Loucy (cell line): ENCODE results near the gene HGS.
A peak's percentile ranks its signal among the peaks of the same experiment; 100 is the strongest.

Source experiments
- H2AFZ ChIP-seq: fragments of 200-600 bp; sonication (generic); 2 replicates; pipeline ENCODE4 v1.6.0; 2016; ENCODE audit warnings: antibody characterized with exemption, mild to moderate bottlenecking, low read length, moderate library complexity
- H3F3A ChIP-seq: fragments of 200-600 bp; 2 replicates; pipeline ENCODE4 v1.6.0; 2016; ENCODE audit warnings: antibody characterized with exemption, low read depth, mild to moderate bottlenecking
- H3K27me3 ChIP-seq: fragments of 200-600 bp; sonication (generic); 2 replicates; pipeline ENCODE4 v1.6.1; 2014; ENCODE audit warnings: low read length, mild to moderate bottlenecking; ENCODE audit not compliant: insufficient read depth, poor library complexity, severe bottlenecking
- H3K36me3 ChIP-seq: fragments of 200-600 bp; sonication (generic); 2 replicates; pipeline ENCODE4 v1.6.1; 2016; ENCODE audit warnings: low read length; ENCODE audit not compliant: insufficient read depth
- H3K4me1 ChIP-seq: fragments of 200-600 bp; sonication (generic); 2 replicates; pipeline ENCODE4 v1.5.1; 2014; ENCODE audit warnings: low read length, mild to moderate bottlenecking; ENCODE audit not compliant: insufficient read depth, poor library complexity, severe bottlenecking
- H3K4me2 ChIP-seq: fragments of 200-600 bp; sonication (generic); 2 replicates; pipeline ENCODE4 v1.6.0; 2014; ENCODE audit warnings: antibody characterized with exemption, low read length, low read depth, mild to moderate bottlenecking; ENCODE audit not compliant: poor library complexity, severe bottlenecking
- H3K4me3 ChIP-seq: fragments of 200-600 bp; sonication (generic); 2 replicates; pipeline ENCODE4 v1.5.1; 2014; ENCODE audit warnings: low read length, mild to moderate bottlenecking, mixed read lengths; ENCODE audit not compliant: poor library complexity, severe bottlenecking
- H3K79me2 ChIP-seq: fragments of 200-600 bp; sonication (generic); 2 replicates; pipeline ENCODE4 v1.6.1; 2014; ENCODE audit warnings: low read length; ENCODE audit not compliant: insufficient read depth
- H3K9ac ChIP-seq: fragments of 200-600 bp; sonication (generic); 2 replicates; pipeline ENCODE4 v1.6.0; 2014; ENCODE audit warnings: mild to moderate bottlenecking, low read depth, low read length, moderate library complexity; ENCODE audit not compliant: poor library complexity, severe bottlenecking
- H3K9me2 ChIP-seq: fragments of 200-600 bp; sonication (generic); replicated peaks from 2 replicates; pipeline ENCODE4 v1.6.1; 2016; ENCODE audit warnings: low read depth, low read length, mixed read lengths
- H3K9me3 ChIP-seq: fragments of 200-600 bp; sonication (generic); 2 replicates; pipeline ENCODE4 v1.6.1; 2014; ENCODE audit warnings: mild to moderate bottlenecking, antibody characterized with exemption, low read length, low read depth; ENCODE audit not compliant: insufficient read depth
- H4K20me1 ChIP-seq: fragments of 200-600 bp; sonication (generic); 2 replicates; pipeline ENCODE4 v1.6.0; 2014; ENCODE audit warnings: antibody characterized with exemption, low read length, mild to moderate bottlenecking; ENCODE audit not compliant: insufficient read depth, poor library complexity, severe bottlenecking
- EZH2phosphoT487 ChIP-seq: fragments of 200-600 bp; IDR thresholded peaks from 2 replicates; pipeline ENCODE4 v1.6.1; 2018; ENCODE audit warnings: antibody characterized with exemption, mild to moderate bottlenecking, moderate library complexity, borderline replicate concordance
- TF ChIP-seq, protein P1 (sequence below): fragments of 200-600 bp; sonication (generic); conservative IDR thresholded peaks from 2 replicates; pipeline ENCODE4 v1.5.1; 2014; ENCODE audit warnings: mild to moderate bottlenecking, antibody characterized with exemption, low read length

Gene HGS

DNA sequence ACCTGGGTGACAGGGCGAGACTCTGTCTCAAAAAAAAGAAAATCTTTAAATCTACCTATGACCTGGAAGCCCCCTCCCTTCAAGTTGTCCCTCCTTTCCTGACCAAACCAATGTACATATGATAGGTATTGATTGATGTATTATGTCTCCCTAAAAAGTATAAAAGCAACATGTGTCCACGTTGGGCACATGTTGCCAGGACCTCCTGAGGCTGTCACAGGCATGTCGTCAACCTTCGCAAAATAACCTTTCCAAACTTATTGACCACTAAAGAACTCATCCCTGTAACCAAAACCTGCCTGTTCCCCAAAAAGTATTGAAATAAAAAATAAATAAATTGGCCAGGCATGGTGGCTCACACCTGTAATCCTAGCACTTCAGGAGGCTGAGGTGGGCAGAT, 21.8 kb upstream of the HGS start:
- Histone ChIP-seq H3K9me3 (no peaks in the 10 kb centered on the region), H3F3A (peaks cover 8% of the 10 kb centered on the region), H3K4me2 (no peak overlapping the region), H3K27me3 (no peaks in the 10 kb centered on the region), H2AFZ (no peak overlapping the region), H3K9ac (no peak overlapping the region), H3K36me3 (no peaks in the 10 kb centered on the region), H3K79me2 (peaks cover 27% of the 10 kb centered on the region), H3K4me1 (peaks cover 30% of the 10 kb centered on the region), H3K4me3 (no peak overlapping the region), H3K9me2 (no peaks in the 10 kb centered on the region), H4K20me1 (peaks cover 3% of the 10 kb centered on the region)
- TF ChIP-seq EZH2phosphoT487, result no peak
- TF ChIP-seq, protein P1, sequence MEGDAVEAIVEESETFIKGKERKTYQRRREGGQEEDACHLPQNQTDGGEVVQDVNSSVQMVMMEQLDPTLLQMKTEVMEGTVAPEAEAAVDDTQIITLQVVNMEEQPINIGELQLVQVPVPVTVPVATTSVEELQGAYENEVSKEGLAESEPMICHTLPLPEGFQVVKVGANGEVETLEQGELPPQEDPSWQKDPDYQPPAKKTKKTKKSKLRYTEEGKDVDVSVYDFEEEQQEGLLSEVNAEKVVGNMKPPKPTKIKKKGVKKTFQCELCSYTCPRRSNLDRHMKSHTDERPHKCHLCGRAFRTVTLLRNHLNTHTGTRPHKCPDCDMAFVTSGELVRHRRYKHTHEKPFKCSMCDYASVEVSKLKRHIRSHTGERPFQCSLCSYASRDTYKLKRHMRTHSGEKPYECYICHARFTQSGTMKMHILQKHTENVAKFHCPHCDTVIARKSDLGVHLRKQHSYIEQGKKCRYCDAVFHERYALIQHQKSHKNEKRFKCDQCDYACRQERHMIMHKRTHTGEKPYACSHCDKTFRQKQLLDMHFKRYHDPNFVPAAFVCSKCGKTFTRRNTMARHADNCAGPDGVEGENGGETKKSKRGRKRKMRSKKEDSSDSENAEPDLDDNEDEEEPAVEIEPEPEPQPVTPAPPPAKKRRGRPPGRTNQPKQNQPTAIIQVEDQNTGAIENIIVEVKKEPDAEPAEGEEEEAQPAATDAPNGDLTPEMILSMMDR, result no peak

GRCh38 chr17:81664051-81664470, 19.8 kb upstream of the HGS start:
- Histone ChIP-seq H3K9ac (no peak overlapping the region), H3K9me3 (no peaks in the 10 kb centered on the region), H3K9me2 (no peaks in the 10 kb centered on the region), H3K4me1 (peaks cover 38% of the 10 kb centered on the region), H3K27me3 (no peaks in the 10 kb centered on the region), H2AFZ (no peak overlapping the region), H3F3A (peaks cover 8% of the 10 kb centered on the region), H3K4me3 (no peak overlapping the region), H3K36me3 (no peaks in the 10 kb centered on the region), H4K20me1 (peaks cover 10% of the 10 kb centered on the region), H3K79me2 (peaks cover 47% of the 10 kb centered on the region), H3K4me2 (no peak overlapping the region)
- TF ChIP-seq, protein P1, result no peak
- TF ChIP-seq EZH2phosphoT487, result no peak

DNA sequence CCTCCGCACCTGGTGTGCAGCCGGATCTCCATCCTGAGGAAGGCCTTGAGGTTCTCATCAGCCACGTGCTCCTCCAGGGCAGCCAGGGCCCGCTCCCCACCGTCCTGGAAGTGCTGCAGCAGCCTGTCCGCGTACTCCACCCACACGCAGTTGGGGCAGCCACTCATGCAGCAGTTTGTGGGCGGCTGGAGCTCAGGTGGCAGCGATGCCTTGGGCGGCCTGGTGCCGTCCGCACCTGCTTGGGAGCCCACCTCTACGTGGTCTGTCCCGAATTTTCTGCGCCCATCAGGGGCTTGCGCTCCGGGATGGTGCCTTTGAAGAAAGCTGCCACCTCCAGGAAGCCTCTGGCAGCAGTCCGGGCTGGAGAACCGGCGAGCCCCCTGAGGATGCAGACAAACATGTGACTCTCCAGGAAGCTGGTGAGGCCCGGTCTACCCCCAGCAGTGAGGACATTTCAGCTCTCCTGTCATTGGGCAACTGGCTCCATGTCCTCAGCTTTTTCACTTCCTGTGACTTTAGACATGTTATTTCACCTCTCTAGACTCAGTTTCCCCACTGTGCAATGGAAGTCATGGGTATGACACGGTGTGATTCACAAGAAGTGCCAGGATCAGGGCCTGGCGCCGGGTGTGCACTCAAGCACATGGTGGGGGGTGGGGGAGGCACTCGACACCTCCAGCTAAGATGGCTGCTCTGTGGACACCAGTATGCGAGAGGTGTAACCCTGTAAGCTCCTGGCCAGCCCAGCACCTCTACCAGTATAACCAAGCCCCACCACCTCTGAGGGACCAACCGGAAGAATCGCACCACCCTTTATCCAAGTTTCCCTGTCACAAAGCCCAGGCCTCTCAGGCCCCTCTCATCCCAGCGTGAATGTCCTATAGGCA, 18.4 kb upstream of the HGS start:
- Histone ChIP-seq H3K36me3 (no peaks in the 10 kb centered on the region), H3K4me3 (peak overlapping the region; percentile 98), H3K4me1 (peaks cover 38% of the 10 kb centered on the region), H3K79me2 (peaks cover 61% of the 10 kb centered on the region), H3K9me3 (no peaks in the 10 kb centered on the region), H3K9me2 (no peaks in the 10 kb centered on the region), H4K20me1 (peaks cover 18% of the 10 kb centered on the region), H3K27me3 (no peaks in the 10 kb centered on the region), H3K4me2 (peak overlapping the region; percentile 98), H3F3A (peaks cover 8% of the 10 kb centered on the region), H2AFZ (peak overlapping the region; percentile 53; the same call in 1 of the 2 replicates), H3K9ac (peak overlapping the region; percentile 99)
- no peak for TF ChIP-seq EZH2phosphoT487
- TF ChIP-seq, protein P1, result no peak
